ENCODE results near the gene ROS1.

DNA sequence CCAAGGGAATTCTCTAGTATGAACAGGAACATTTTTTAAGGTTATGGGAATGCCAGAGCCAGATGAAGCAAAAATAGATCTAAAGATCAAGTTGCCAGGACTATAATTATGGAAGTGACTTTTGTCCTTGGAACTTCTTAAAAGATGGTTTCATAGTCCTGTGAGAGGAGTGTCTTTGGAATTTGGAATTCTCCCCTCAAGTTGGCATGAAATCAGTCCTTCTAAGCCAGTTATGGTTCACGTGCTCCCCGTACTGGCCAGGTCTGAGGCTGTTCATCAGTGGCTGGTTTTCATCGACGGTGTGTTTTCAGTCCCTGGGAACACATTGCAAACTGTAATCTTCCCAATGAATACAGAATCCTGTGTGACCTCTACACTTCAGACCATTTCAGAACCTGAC lies 97.2 kb downstream of the ROS1 start:
- TF ChIP-seq, protein P1, sequence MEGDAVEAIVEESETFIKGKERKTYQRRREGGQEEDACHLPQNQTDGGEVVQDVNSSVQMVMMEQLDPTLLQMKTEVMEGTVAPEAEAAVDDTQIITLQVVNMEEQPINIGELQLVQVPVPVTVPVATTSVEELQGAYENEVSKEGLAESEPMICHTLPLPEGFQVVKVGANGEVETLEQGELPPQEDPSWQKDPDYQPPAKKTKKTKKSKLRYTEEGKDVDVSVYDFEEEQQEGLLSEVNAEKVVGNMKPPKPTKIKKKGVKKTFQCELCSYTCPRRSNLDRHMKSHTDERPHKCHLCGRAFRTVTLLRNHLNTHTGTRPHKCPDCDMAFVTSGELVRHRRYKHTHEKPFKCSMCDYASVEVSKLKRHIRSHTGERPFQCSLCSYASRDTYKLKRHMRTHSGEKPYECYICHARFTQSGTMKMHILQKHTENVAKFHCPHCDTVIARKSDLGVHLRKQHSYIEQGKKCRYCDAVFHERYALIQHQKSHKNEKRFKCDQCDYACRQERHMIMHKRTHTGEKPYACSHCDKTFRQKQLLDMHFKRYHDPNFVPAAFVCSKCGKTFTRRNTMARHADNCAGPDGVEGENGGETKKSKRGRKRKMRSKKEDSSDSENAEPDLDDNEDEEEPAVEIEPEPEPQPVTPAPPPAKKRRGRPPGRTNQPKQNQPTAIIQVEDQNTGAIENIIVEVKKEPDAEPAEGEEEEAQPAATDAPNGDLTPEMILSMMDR (IDR thresholded peaks at IDR 0.05) = no peak
- TF ChIP-seq POLR2A (IDR thresholded peaks at IDR 0.05) = no peak
- TF ChIP-seq POLR2AphosphoS5 (IDR thresholded peaks at IDR 0.05) = no peak
